Measurements from ENCODE around the gene SIPA1.
"Not testable (repeated sequence)": the region's sequence is repeated elsewhere in the genome, so short reads cannot be mapped to it uniquely, and the experiment has no call there.

The SIPA1 gene

GRCh38 chr11:65622011-65622410 is 15.9 kb upstream of the SIPA1 start:
- DNase-seq (ENCODE audit: extremely low read depth in 1 of 2, low read depth in 1 of 2): no peak

- DNase-seq (ENCODE audit: extremely low read depth in 1 of 2, low read depth in 1 of 2): no peak
These were observed 14.7 kb upstream of the SIPA1 start for GRCh38 chr11:65623177-65623576.

GRCh38 chr11:65623852-65624616 is 13.9 kb upstream of the SIPA1 start:
- DNase-seq (ENCODE audit: extremely low read depth in 1 of 2, low read depth in 1 of 2): no peak

GRCh38 chr11:65624931-65625627 is 12.8 kb upstream of the SIPA1 start:
- DNase-seq (ENCODE audit: extremely low read depth in 1 of 2, low read depth in 1 of 2): no peak

GRCh38 chr11:65625628-65626342 is 12.1 kb upstream of the SIPA1 start:
- peak in 1 of 2 donors; percentile 39 for DNase-seq (ENCODE audit: extremely low read depth in 1 of 2, low read depth in 1 of 2)

- DNase-seq (ENCODE audit: extremely low read depth in 1 of 2, low read depth in 1 of 2): no peak
These were observed 10.7 kb upstream of the SIPA1 start for GRCh38 chr11:65627202-65627601.

- DNase-seq (ENCODE audit: extremely low read depth in 1 of 2, low read depth in 1 of 2): no peak
These were observed 8.3 kb upstream of the SIPA1 start for GRCh38 chr11:65629579-65629978.

GRCh38 chr11:65630215-65630614 is 7.7 kb upstream of the SIPA1 start:
- no peak for DNase-seq (ENCODE audit: extremely low read depth in 1 of 2, low read depth in 1 of 2)

- DNase-seq (ENCODE audit: extremely low read depth in 1 of 2, low read depth in 1 of 2): no peak
These were observed 4.4 kb upstream of the SIPA1 start for GRCh38 chr11:65633390-65634108.

GRCh38 chr11:65634109-65634436 is 3.8 kb upstream of the SIPA1 start:
- no peak for DNase-seq (ENCODE audit: extremely low read depth in 1 of 2, low read depth in 1 of 2)

- no peak for DNase-seq (ENCODE audit: extremely low read depth in 1 of 2, low read depth in 1 of 2)
These were observed 3.5 kb upstream of the SIPA1 start for GRCh38 chr11:65634440-65634839.

- no peak for DNase-seq (ENCODE audit: extremely low read depth in 1 of 2, low read depth in 1 of 2)
These were observed 2.8 kb upstream of the SIPA1 start for GRCh38 chr11:65634905-65635731.

GRCh38 chr11:65636108-65637031 is 1.5 kb upstream of the SIPA1 start:
- no peak for DNase-seq (ENCODE audit: extremely low read depth in 1 of 2, low read depth in 1 of 2)

GRCh38 chr11:65637032-65637557 is 806 bp upstream of the SIPA1 start:
- no peak for DNase-seq (ENCODE audit: extremely low read depth in 1 of 2, low read depth in 1 of 2)

GRCh38 chr11:65639228-65639597 is 1.3 kb downstream of the SIPA1 start:
- not testable (repeated sequence) for DNase-seq (ENCODE audit: extremely low read depth in 1 of 2, low read depth in 1 of 2)

GRCh38 chr11:65639623-65640482 is 2.0 kb downstream of the SIPA1 start:
- DNase-seq (ENCODE audit: extremely low read depth in 1 of 2, low read depth in 1 of 2): peak; percentile 46 to 71

- DNase-seq (ENCODE audit: extremely low read depth in 1 of 2, low read depth in 1 of 2): no peak
These were observed 2.8 kb downstream of the SIPA1 start for GRCh38 chr11:65640483-65641296.
